Pulmonary artery endothelial cell (primary cell): ENCODE data around the gene PTN. TPM values are rescaled to one million over a fixed set of nuclear protein-coding genes. Genes with fewer than 3 reads are reported as not detected.

Source experiments
- DNase-seq: peaks from one replicate; pipeline ENCODE4 v3.0.0-alpha.2; 2011; ENCODE audit warnings: low read depth, low spot score
- total RNA-seq: library from RNA; depleted of rRNA; stranded (reverse); fragments of >200 nt; gene quantifications from 2 replicates; pipeline ENCODE4 v1.2.3, GENCODE V29; 2014

The PTN gene
- total RNA-seq, 1 donor from 2014 or later: 0.13 TPM

- DNase-seq: no peak
Measured at GRCh38 chr7:137324796-137325696, 18.5 kb downstream of the PTN start.

DNA sequence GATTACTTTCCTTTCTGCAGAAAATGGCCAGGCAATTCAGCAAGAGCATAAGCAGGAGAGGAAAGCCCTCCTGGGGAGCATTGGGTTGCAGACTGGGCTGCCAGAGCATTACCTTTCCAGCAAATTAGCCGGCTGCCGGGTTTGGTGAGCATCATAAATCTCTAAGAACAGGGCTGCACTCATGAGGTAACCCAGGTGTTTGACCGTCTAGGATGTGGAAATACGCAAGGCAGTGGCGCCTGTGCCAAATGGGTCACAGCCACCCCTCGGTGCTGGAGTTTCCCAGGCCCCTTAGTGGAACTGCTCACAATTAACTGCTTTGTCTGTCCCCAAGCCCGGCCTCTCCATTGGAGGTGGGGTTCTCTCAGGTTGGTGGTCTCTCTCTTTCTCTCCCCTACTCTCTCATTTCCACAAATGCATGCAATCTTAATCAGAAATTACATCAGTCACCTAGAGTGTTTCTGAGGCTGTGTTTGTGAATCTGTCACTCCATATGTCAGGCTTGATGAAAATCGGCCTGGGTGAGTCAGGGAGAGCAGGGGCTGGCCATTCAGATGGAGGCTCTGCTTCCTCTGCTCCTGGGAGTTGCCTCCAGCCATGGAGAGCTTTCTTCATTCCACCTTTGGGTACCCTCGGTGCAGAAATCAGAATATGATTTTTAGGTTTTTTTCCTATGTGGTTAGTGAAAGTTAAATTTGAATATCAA lies 26.7 kb downstream of the PTN start:
- no peak for DNase-seq

DNA sequence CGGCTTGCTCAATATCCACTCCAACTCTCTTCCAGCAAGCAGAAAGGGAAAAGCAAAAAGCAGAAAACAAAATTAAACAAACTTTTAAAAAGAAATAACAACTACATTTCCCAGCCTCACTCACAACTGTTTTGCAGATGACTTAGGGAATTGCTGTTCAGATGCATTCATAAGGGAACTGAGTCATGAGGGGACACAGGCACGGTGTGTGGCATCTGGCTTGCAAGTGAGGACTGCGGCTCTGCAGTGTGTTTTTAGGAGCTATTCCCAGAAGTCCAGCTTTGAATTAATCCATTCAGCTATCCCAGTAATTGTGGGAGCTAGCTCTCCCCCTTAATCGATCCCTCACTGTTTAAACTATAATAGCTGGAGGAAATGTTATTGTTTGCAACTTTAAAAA lies 30.3 kb downstream of the PTN start:
- DNase-seq: no peak

DNA sequence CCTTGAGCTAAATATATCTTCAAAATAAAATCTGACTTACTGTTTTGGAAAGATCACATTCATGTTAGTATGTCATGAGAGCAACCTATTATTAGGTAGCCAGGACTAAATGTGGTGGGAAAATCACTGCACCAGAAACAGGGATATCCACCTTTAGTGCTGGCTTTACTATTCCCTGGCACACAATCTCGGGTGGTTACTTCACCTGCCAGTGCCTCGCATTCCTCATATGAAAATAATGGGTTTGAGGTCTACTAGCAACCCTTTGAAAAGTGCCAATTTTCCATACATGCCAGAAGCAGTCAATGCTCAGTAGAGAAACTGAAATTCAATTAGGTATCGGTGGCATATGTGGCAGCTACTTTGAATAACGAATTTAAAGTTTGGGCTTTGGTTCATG lies 36.8 kb downstream of the PTN start:
- no peak for DNase-seq

DNA sequence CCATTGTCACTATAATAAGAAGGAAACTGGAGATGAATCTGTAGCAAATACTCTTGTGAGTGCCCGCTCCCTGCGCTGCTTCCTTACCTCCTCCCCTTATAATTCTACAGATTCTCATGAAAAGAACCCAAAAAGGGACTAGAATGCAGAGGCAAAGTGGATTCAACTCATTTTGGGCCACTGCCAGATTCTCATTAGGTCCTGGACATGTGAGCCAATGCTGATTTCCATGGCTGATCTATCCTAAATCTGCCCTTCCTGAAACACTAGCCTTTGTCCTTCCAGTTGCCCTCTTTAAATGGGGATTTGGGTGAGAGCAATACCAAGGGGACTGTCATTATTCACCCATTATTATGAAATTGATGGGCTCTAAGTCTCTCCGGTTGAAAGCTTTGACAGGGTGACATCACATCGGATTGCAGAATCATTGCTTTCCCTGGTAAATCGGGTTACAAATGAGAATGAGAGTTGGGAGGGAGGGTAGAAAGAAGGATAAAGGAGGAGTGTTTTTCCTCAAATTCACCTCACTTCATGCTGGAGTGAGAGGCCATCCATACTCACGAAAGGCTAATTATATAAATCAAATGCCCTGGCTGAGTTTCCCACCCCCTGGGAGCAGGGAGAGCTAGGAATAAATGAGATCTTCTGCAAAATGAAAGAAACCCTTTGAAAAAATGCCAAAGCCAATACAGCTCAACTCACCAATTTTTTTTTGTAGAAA lies 37.5 kb downstream of the PTN start:
- DNase-seq: no peak

GRCh38 chr7:137304624-137305235 lies 38.8 kb downstream of the PTN start:
- no peak for DNase-seq

- DNase-seq: no peak
Measured at GRCh38 chr7:137304165-137304564, 39.4 kb downstream of the PTN start.

- DNase-seq: no peak
Measured at GRCh38 chr7:137302081-137302480, 41.5 kb downstream of the PTN start.

- no peak for DNase-seq
Measured at GRCh38 chr7:137298464-137298794, 45.1 kb downstream of the PTN start.

GRCh38 chr7:137297551-137298463 lies 45.7 kb downstream of the PTN start:
- no peak for DNase-seq

GRCh38 chr7:137296576-137296975 lies 47.0 kb downstream of the PTN start:
- DNase-seq: no peak

GRCh38 chr7:137295739-137296324 lies 47.7 kb downstream of the PTN start:
- DNase-seq: no peak

DNA sequence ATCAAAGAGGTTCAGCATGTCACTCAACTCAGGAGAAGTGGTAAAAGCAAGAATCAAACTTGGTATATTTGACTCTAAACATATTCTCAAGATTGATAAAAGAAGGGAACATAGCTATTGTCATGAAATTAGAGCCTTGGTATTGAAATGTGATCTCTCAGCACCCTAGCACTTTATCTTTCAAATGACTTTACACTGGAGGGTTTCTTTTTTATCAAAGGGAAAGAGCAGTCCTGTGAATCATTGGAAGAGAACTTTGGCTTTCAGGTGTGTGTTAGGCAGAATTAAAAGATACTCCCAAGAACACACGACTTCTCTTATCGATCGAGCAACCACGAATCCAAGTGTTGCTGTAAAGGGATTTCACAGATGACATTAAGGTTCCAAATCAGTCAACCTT lies 54.4 kb downstream of the PTN start:
- no peak for DNase-seq

DNA sequence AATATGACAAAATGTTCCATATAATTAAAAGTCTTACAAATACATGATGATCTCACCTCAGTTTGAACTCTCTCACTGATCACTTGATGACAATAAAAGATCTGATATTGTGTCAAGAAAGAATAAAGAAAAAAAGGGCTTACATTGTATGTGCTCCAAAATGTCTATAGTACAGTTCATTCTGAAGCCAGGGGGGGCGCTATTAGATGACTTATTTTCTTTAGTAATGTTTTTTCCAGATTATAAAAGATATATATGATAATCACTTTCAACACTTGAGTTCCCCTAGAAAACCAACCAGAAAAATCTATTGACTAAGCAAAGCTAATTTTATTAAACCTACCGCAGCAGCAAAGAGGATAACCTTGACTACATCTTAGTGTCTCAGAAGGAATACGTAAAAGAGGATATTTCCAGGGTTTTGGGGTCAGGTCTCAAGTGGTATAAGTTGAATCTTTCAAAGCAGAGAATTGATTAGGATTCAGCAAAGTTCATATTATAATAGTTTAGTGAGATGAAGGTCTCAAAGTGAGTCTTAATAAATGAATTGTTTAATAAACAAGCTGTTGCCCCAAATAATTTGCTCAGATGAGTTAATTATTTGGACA lies 55.8 kb downstream of the PTN start:
- no peak for DNase-seq

DNA sequence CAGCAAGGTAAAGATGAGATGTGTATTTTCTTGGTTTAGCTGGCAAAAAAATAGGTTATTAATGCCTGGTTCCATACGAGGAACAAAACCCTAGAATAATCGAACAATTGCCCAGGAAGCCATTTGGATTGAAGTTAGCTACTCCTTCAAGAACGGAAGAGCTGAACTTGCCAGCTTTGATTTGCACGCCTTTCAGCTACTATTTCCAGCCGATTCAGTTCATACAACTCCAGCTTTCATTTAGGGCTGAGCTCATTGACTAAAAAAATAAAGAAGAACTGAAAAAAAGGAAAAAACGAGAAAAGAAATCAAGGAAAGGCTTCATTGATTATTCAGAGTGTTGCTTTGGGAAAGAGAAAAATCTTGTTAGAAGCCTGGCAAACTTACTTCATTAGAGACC lies 60.4 kb downstream of the PTN start:
- no peak for DNase-seq

DNA sequence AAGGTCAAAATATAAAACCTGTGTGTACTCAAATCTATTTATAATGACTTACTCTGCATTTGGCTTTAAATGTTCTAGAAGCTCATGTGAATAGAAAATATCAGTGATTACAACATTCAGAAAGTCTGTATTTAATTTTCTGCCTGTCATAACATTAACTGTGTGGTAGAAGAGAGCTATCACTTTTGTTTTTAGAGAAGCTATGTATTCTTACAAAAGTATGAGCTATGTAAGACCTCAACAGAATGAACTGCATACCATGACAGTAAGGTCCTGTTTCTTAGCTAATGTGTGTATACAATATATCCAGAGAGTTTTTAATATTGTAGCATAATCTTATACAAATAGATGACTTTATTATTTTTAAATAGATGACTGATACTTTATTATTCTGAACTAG lies 61.5 kb downstream of the PTN start:
- no peak for DNase-seq

GRCh38 chr7:137276189-137276588 lies 67.3 kb downstream of the PTN start:
- no peak for DNase-seq

- DNase-seq: no peak
Measured at GRCh38 chr7:137272249-137272648, 71.3 kb downstream of the PTN start.

DNA sequence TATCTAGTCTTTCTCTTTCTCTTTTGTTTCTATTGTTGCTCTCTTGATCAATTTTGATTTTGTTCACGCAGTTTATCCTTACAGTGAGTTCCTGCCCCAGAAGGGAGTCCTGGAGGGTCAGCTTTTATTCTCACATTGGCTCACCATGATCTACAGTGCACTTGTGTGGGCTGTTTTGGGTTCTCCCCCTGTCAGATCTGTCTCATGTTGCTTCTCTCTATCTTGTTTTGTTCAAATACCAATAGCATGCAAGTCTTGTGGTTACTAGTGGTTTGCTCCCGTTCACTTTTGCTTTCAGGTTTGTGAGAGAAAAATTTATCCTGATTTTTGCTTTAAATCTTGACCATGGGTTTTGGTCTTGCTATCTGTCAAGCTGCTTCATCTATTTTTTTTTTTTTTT lies 74.3 kb downstream of the PTN start:
- DNase-seq: no peak
